ENCODE results near the gene GCNT2. TPM values are rescaled to one million over a fixed set of nuclear protein-coding genes. Genes with fewer than 3 reads are reported as not detected.

Gene GCNT2
- total RNA-seq: 0.43 TPM in 1 of 2 replicates, not detected in the other

DNA sequence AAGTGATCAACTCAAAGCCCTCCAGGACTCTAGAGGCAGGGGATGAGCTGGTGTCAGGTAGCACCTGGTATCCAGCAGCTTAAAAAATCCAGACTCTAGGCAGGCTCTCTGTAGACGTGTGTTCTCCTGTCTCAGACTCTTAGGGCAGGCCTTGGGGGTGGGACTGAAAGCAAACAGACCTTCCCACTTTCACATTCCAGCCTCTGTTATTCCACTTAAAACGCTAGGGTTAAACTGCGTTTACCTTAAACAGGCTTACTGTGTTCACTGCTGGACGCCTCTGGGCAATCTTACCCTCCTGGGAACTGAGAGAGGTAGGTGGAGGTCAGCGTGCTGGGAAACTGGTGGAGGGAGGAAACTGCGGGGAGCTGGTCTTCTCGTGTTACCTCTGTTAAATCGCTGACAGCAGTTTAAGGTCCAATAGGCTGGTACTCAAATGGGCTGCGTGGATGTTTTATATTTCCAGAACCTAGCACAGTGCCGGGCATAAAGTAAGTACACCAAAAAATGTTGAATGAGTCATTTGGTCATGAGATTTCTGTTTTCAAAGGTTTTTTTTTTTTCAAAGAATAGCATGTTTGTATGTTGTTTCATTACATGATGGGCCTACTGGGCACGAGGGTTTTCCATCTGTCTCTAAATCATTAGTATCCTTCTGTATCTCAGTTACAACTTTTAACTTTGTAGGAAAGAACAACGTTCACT, at the start of gene GCNT2:
GCNT2 (plus strand) TSS at position 248 of the 705 bp plus-strand sequence. CDS start 7,561 bp downstream, outside the sequence.

Small RNA genes within 50 kb of the gene (small RNA-seq; reads per million reads assigned to genes)
- not detected for gene RF00019 (ENCODE audit: low replicate concordance)

Other genes starting within 250 kb of the GCNT2 start
- gene TFAP2A, start 106.3 kb upstream of the GCNT2 start, total RNA-seq: 0.22 and 2.6 TPM in 2 replicates
- gene C6orf52, start 173.3 kb downstream of the GCNT2 start, total RNA-seq: not detected in 2 replicates
- 14.2 and 22.6 TPM in 2 replicates for gene PAK1IP1, start 173.6 kb downstream of the GCNT2 start, total RNA-seq
- 90.2 and 104 TPM in 2 replicates for gene TMEM14C, start 201.7 kb downstream of the GCNT2 start, total RNA-seq
- 43.3 and 49.0 TPM in 2 replicates for gene TMEM14B, start 226.5 kb downstream of the GCNT2 start, total RNA-seq

Data from placental pericyte (primary cell).